Tibial nerve (tissue), 4 donors: ENCODE measurements around the gene ELMO1. TPM values are rescaled to one million over a fixed set of nuclear protein-coding genes. Genes with fewer than 3 reads are reported as not detected.
A peak's percentile ranks its signal among the peaks of the same experiment; 100 is the strongest.

ENCODE experiments used
- DNase-seq, 2 donors: peaks; one replicate each; pipeline ENCODE4 v3.0.0-alpha.2; 2019; ENCODE audit warnings: low spot score in 2 of 2
- H3K27ac ChIP-seq, 4 donors: fragments of 200-600 bp; sonication (generic) in 3 of 4; one replicate each; pipeline ENCODE4 v1.5.1; 2017 to 2019; ENCODE audit warnings: mild to moderate bottlenecking in 1 of 4
- H3K27me3 ChIP-seq, 2 donors: fragments of 200-600 bp; sonication (generic) in 1 of 2; one replicate each; pipeline versions ENCODE4 v1.5.1 to v1.6.0; 2017 to 2019
- H3K36me3 ChIP-seq, 3 donors: fragments of 200-600 bp; sonication (generic); one replicate each; pipeline ENCODE4 v1.5.1; 2018 to 2019
- H3K4me1 ChIP-seq, 4 donors: fragments of 200-600 bp; sonication (generic) in 3 of 4; one replicate each; pipeline ENCODE4 v1.5.1; 2017 to 2019
- H3K4me3 ChIP-seq, 4 donors: fragments of 200-600 bp; sonication (generic) in 3 of 4; one replicate each; pipeline ENCODE4 v1.5.1; 2017 to 2019; ENCODE audit warnings: mild to moderate bottlenecking in 1 of 4, moderate library complexity in 1 of 4
- H3K9me3 ChIP-seq, 4 donors: fragments of 200-600 bp; sonication (generic) in 3 of 4; one replicate each; pipeline ENCODE4 v1.5.1; 2017 to 2019
- CTCF ChIP-seq, 5 experiments: fragments of 200-600 bp in 3 of 5; fragments of 450-650 bp in 2 of 5; sonication (generic) in 3 of 5; IDR thresholded peaks; one replicate each; pipeline ENCODE4 v1.5.1; 2016 to 2019; ENCODE audit warnings: antibody characterized with exemption in 5 of 5, mild to moderate bottlenecking in 3 of 5, moderate library complexity in 2 of 5
- EP300 ChIP-seq, 2 donors: sonication (generic); formaldehyde crosslinking; IDR thresholded peaks; one replicate each; pipeline ENCODE4 v1.6.1; 2017; ENCODE audit warnings: antibody characterized with exemption in 2 of 2, mild to moderate bottlenecking in 1 of 2
- POLR2A ChIP-seq, 2 donors: fragments of 450-650 bp; IDR thresholded peaks; one replicate each; pipeline ENCODE4 v1.6.1; 2017; ENCODE audit warnings: antibody characterized with exemption in 2 of 2, mild to moderate bottlenecking in 2 of 2, moderate library complexity in 2 of 2
- WGBS, 2 donors: methylation state at CpG; one replicate each; pipeline ENCODE4 v1.1.5; 2018; 5-methylcytosine and 5-hydroxymethylcytosine counted together
- total RNA-seq, 4 donors: library from RNA; depleted of rRNA; stranded (reverse); fragments of >200 nt; gene quantifications; one replicate each; pipeline ENCODE4 v1.1.0, GENCODE V29; 2016

ELMO1 gene
- total RNA-seq, 4 donors from 2014 or later: 196 to 328 (median 268) TPM

GRCh38 chr7:37255327-37255944 lies 193.2 kb downstream of the ELMO1 start:
- H3K9me3 ChIP-seq: no peaks in the 10 kb centered on the region
- no peak for TF ChIP-seq CTCF (IDR thresholded peaks at IDR 0.05)
- no peak for TF ChIP-seq POLR2A (IDR thresholded peaks at IDR 0.05)
- TF ChIP-seq EP300 (IDR thresholded peaks at IDR 0.05): no peak
- H3K4me3 ChIP-seq: no peak overlapping the region
- peaks cover 0 to 52% (median 0%) of the 10 kb centered on the region in 3 donors for H3K36me3 ChIP-seq
- no peak for DNase-seq
- no peaks in the 10 kb centered on the region for H3K27me3 ChIP-seq
- H3K4me1 ChIP-seq: peaks cover 0 to 33% (median 0%) of the 10 kb centered on the region in 4 donors
- 75 to 80% methylated on average over 7 of the region's 7 CpGs for WGBS, 2 donors
- H3K27ac ChIP-seq: peak overlapping the region in 1 of 4 donors; percentile 13

- DNase-seq: no peak
- TF ChIP-seq POLR2A (IDR thresholded peaks at IDR 0.05) (no peak), EP300 (IDR thresholded peaks at IDR 0.05) (no peak), CTCF (IDR thresholded peaks at IDR 0.05) (no peak)
- H3K36me3 ChIP-seq: peaks cover 0 to 36% (median 0%) of the 10 kb centered on the region in 3 donors
- H3K27me3 ChIP-seq: no peaks in the 10 kb centered on the region
- peak overlapping the region in 3 of 4 donors; percentile 25 to 78 (median 72) for H3K27ac ChIP-seq
- no peaks in the 10 kb centered on the region for H3K9me3 ChIP-seq
- no peak overlapping the region for H3K4me3 ChIP-seq
- peaks cover 0 to 39% (median 7%) of the 10 kb centered on the region in 4 donors for H3K4me1 ChIP-seq
These were observed 197.4 kb downstream of the ELMO1 start for GRCh38 chr7:37251222-37251621.

GRCh38 chr7:37249240-37249639 lies 199.4 kb downstream of the ELMO1 start:
- peaks cover 0 to 18% (median 0%) of the 10 kb centered on the region in 3 donors for H3K36me3 ChIP-seq
- H3K4me1 ChIP-seq: peaks cover 0 to 56% (median 7%) of the 10 kb centered on the region in 4 donors
- WGBS, 2 donors: 73 to 80% methylated on average over 1 of the region's 1 CpG
- peak overlapping the region in 2 of 4 donors; percentile 72 to 75 for H3K27ac ChIP-seq
- no peak for DNase-seq
- H3K4me3 ChIP-seq: no peak overlapping the region
- TF ChIP-seq POLR2A (IDR thresholded peaks at IDR 0.05) (no peak), EP300 (IDR thresholded peaks at IDR 0.05) (no peak), CTCF (IDR thresholded peaks at IDR 0.05) (no peak)
- H3K27me3 ChIP-seq: no peaks in the 10 kb centered on the region
- no peaks in the 10 kb centered on the region for H3K9me3 ChIP-seq

- TF ChIP-seq CTCF (IDR thresholded peaks at IDR 0.05) (no peak), POLR2A (IDR thresholded peaks at IDR 0.05) (no peak), EP300 (IDR thresholded peaks at IDR 0.05) (no peak)
- no peaks in the 10 kb centered on the region for H3K27me3 ChIP-seq
- H3K27ac ChIP-seq: peak overlapping the region in 2 of 4 donors; percentile 72 to 75
- H3K9me3 ChIP-seq: no peaks in the 10 kb centered on the region
- H3K4me3 ChIP-seq: no peak overlapping the region
- no peak for DNase-seq
- WGBS, 2 donors: 39 to 45% methylated on average over 3 of the region's 3 CpGs
- H3K4me1 ChIP-seq: peaks cover 0 to 56% (median 7%) of the 10 kb centered on the region in 4 donors
- peaks cover 0 to 11% (median 0%) of the 10 kb centered on the region in 3 donors for H3K36me3 ChIP-seq
These were observed 200.2 kb downstream of the ELMO1 start for GRCh38 chr7:37248396-37248861.

GRCh38 chr7:37247861-37248260 lies 200.8 kb downstream of the ELMO1 start:
- peak in 1 of 2 donors; percentile 46 for DNase-seq
- TF ChIP-seq CTCF (IDR thresholded peaks at IDR 0.05): no peak
- TF ChIP-seq EP300 (IDR thresholded peaks at IDR 0.05): peak in 1 of 2 donors; percentile 55
- TF ChIP-seq POLR2A (IDR thresholded peaks at IDR 0.05): no peak
- H3K36me3 ChIP-seq: peaks cover 0 to 5% (median 0%) of the 10 kb centered on the region in 3 donors
- no peak overlapping the region for H3K4me3 ChIP-seq
- H3K4me1 ChIP-seq: peaks cover 0 to 56% (median 7%) of the 10 kb centered on the region in 4 donors
- WGBS, 2 donors: 25 to 27% methylated on average over 2 of the region's 2 CpGs
- no peaks in the 10 kb centered on the region for H3K27me3 ChIP-seq
- H3K27ac ChIP-seq: peak overlapping the region in 2 of 4 donors; percentile 72 to 75
- no peaks in the 10 kb centered on the region for H3K9me3 ChIP-seq
